AG09309 (cell line): ENCODE data around the gene CATSPER4.
A peak's percentile ranks its signal among the peaks of the same experiment; 100 is the strongest.

Experiments
- DNase-seq: peaks from one replicate; pipeline ENCODE4 v3.0.0-alpha.2; 2010; ENCODE audit warnings: low read depth
- H3K4me3 ChIP-seq: 2 replicates; pipeline ENCODE4 v1.5.1; 2011; ENCODE audit warnings: mild to moderate bottlenecking, low read depth, low read length, moderate library complexity; ENCODE audit not compliant: control insufficient read depth
- TF ChIP-seq, protein P1 (sequence below): IDR thresholded peaks from 2 replicates; pipeline ENCODE4 v1.5.1; 2011; ENCODE audit warnings: mild to moderate bottlenecking, low read depth, low read length, inconsistent platforms; ENCODE audit not compliant: insufficient read depth, control insufficient read depth; ENCODE audit errors: missing control alignments

The CATSPER4 gene

DNA sequence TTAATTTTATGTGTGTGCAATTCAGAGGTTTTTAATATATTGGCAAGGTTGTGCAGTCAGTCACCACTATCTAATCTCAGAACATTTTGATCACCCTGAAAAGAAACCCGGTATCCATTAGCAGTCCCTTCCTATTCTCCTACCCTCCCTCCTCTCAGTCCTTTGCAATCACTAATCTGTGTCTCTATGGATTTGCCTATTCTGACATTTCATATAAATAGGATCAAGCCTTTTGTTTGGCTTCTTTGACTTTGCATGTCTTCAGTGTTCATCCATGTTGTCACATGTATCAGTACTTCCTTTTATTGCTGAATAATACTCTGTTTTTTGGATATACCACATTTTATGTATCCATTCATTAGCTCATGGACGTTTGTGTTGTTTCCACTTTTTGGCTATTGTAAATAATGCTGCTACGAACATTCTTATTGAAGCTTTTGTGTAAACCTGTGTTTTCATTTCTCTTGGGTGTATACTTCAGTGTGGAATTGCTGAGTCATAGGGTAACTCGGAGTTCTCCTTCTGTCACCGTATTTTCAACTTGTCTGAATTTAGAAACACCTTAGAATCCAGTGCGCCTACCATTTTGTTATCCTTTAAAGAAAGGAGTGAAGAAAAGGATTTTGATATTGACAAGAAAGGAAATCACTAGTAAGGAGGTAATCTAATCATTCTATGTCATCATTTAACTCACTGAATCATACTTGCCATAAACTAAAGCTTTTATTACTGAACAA lies 47.0 kb downstream of the CATSPER4 start:
- no peak for DNase-seq
- TF ChIP-seq, protein P1, sequence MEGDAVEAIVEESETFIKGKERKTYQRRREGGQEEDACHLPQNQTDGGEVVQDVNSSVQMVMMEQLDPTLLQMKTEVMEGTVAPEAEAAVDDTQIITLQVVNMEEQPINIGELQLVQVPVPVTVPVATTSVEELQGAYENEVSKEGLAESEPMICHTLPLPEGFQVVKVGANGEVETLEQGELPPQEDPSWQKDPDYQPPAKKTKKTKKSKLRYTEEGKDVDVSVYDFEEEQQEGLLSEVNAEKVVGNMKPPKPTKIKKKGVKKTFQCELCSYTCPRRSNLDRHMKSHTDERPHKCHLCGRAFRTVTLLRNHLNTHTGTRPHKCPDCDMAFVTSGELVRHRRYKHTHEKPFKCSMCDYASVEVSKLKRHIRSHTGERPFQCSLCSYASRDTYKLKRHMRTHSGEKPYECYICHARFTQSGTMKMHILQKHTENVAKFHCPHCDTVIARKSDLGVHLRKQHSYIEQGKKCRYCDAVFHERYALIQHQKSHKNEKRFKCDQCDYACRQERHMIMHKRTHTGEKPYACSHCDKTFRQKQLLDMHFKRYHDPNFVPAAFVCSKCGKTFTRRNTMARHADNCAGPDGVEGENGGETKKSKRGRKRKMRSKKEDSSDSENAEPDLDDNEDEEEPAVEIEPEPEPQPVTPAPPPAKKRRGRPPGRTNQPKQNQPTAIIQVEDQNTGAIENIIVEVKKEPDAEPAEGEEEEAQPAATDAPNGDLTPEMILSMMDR, result no peak
- no peak overlapping the region for H3K4me3 ChIP-seq

DNA sequence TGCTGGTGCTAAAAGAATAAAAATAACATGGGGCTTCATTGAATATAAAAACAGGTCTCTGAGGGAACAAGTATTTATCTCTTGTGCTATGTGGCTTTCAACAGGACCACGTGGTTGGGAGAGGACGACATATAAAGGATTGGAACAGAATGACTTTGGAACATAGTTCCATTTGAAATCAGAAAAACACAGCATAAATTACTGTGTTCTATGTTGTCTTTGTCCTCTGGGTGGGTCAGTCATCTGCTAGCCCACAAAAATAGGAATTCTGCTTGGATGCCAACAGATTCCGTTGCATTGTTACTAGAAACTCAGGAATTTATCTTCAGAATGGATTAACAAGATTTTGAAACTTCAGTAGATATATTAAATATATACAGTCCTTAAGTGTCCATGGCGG lies 49.5 kb downstream of the CATSPER4 start:
- H3K4me3 ChIP-seq, result no peak overlapping the region
- TF ChIP-seq, protein P1, result no peak
- DNase-seq, result peak; percentile 8
